ENCODE data around the gene SYT5.
A peak's percentile ranks its signal among the peaks of the same experiment; 100 is the strongest.
"Not testable (repeated sequence)": the region's sequence is repeated elsewhere in the genome, so short reads cannot be mapped to it uniquely, and the experiment has no call there.

The SYT5 gene

DNA sequence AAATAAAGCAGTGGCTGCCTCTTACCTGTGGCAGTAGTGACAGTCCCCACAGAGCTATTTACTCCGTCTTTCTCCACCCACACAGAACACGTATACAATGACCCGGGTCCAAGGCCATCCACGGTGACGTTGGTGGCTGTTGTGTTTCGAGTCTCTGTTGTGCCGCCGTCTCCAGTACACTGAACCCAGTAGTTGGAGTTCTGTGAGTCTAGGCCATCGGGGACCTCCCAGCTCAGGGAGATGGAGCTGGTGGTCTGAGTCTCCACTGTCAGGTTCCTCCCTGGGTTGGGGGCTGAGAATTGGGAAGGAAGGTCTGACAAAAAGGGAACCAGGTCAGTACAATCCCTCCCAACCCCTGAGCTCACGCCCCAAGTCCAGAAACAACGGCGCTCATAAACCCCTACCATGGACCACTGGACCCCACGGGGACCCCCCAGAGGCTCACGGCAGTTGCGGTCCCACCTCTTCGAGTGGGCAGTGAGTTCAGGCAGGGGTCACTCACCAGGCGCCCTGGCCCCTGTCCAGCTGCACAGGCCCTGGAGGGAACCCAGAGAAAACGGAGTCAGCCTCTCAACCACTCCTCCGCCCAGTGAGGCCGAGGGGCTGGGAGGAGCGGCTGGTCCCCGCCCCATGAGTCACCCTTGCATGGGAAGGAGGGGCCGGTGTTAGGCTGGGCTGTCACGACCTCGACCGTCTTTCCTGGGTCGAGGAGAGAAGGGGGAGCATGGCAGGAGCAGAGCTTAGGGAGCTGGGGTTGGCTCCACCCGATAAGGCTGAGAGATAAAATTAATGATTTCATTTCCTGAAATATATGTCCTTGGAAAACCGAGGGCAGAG, 26.8 kb upstream of the SYT5 start:
- DNase-seq = peak; percentile 76

DNA sequence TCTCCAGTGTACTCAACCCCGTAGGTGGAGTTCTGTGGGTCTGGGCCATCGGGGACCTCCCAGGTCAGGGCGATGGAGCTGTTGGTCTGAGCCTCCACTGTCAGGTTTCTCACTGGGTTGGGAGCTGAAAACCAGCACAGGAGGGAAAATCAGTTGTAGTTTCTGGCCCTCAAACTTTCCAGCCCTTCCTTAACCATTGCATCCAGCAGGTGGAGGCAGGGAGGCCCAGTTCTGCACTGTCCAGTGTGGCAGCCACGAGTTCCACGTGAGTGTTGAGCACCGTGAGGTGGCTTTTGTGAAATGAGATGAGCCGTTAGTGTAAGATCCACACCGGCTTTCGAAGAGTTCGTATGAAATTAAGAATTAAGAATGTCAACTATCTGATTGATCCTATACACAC, 22.1 kb upstream of the SYT5 start:
- DNase-seq = not testable (repeated sequence)

DNA sequence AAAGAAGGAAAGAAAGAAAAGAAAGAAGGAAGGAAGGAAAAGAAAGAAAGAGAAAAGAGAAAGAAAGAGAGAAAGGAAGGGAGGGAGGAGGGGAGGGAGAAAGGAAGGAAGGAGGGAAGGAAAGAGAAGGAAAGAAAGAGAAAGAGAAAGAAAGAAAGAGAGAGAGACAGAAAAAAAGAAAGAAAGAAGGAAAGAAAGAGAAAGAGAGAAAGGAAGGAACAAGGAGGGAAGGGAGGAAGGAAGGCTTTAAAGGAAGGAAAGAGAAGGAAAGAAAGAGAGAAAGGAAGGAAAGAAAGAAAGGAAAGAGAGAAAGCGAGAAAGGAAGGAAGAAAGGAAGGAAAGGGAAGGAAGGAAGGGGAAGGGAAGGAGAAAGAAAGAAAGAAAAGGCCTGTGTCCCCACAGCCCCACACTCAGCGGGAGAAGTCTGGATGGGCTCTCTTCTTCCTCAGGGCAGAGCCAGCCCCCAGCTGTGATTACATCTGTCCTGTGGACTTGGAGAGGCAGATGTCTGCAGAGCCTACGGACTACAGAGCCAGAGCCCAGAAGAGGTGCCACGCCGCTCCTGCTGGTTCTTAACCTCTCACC, 19.6 kb upstream of the SYT5 start:
- DNase-seq = no peak

DNA sequence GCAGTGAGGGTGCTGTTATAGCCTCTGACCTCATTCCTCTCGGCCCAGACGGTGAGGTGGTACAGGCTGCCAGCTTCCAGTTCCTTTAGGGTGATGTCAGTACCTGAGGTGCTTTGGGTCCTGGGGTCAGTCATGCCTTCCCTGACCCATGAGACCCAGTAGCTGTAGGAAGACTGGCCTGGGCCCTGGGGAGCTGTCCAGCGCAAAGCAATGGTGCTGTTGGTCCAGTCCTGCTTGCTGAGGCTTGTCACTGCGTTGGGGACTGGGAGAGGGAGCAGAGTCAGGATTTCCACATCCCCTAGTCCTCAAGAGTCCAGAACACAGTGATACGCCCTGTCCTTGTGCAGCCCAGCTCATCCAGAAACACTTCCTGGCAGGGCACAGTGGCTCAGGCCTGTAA, 18.6 kb upstream of the SYT5 start:
- DNase-seq = no peak

DNA sequence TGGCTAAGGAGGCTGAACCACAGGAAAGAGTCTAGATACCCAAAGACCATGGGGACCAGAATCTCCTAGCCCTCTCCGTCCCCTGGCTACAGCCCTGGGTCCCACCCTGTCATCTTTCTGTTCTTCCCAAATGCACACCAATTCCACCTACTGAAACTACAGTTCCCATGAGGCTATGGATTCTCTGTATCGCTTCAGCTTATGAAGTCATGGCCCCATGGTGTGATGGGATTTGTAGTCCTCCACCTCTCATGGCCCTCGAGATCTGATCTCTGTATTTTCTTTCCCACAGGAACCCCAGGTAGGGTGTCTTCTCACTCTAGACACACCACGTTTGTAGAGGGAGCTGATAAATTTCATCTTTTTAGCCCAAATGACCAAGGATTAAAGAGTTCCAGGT, 17.4 kb upstream of the SYT5 start:
- no peak for DNase-seq

DNA sequence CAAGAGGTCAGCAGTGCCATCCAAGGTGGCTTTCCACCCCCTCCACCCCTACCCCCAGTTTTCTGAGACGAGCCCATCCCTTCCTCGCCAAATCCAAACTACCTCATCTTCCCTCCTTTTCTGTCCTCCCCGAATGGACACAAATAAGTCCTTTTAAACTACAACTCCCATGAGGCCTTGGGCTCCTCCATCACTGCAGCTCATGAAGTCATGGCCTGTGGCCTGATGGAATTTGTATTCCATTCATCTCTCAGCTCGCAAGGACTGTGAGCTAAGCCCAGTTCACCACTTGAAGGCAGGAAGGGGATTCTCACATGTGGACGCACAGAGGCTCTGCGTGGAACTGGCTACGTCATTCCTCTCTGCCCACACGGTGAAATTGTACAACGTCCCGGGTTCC, 16.7 kb upstream of the SYT5 start:
- DNase-seq = no peak

DNA sequence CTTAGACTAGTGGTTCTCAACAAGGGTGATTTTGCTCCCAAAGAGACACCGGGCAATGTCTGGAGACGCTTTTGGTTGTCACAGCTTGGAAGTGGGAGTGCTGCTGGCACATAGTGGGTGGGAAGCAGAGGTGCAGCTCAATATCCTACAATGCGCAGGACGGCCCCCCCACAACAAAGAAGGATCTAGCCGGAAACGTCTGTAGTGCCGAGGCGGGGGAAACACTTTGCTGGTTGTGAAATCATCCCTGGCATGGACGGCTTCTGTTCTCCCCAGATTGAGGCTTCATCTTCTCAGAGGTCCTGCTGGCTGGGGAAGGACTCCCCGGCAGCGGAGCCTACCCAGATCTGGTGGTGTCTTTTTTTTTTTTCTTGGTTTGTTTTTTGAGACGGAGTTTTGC, 13.4 kb upstream of the SYT5 start:
- DNase-seq = no peak

DNA sequence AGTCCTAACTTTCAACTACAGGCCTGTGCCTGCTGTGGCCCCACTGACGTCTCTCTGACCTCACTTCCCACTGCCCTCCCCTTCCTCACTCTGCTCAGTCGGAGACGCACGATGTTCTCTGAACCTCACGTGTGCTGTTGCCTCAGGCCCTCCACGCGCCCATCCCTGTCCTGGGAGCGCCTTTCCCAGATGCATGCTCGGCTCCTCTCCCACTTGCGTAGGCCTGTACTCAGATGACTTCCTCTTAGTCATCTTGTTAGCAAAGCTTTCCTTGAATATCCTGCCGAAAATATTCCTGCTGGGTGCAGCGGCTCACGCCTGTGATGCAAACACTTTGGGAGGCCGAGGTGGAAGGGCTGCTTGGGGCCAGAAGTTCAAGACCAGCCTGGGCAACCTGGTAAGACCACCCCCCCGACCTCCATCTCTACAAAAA, 9.3 kb upstream of the SYT5 start:
- no peak for DNase-seq

DNA sequence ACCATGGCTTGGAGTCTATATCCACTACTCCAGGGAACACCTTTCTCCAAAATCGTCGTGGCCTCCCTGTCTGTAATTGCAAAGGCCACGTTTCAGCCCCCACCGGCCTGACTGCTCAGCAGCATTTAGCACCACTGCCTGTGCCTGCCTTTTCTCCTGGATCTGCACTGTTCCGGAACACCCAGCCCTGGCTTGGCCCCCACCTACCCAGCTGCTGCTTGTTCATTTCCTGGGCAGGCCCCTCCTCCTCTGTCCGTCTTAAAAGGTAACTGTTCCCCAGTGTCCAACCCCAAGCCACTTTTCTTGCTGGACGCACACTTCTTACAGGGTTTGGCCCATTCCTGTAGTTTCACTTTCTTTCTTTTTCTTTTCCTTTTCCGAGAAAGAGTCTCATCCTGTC, 8.5 kb upstream of the SYT5 start:
- no peak for DNase-seq

DNA sequence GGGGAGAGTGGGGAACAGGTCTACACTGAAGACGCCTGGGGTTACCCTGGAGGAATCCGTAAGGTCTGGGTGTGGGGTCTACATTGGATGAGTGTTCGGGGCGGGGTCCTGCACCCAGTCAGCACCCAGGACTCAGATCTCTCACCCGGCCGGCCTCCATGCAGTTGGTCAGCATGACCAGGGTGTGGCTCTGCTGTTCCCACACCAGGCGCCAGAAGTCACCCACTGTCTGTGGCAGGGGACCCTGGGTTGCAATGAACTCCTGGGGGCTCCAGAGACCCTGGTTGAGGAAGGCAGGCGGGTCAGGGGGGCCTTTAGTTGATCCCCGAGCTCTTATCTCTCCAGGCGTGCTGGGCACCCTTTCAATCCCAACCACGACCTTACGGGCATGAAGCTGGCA, 6.0 kb upstream of the SYT5 start:
- DNase-seq = no peak

DNA sequence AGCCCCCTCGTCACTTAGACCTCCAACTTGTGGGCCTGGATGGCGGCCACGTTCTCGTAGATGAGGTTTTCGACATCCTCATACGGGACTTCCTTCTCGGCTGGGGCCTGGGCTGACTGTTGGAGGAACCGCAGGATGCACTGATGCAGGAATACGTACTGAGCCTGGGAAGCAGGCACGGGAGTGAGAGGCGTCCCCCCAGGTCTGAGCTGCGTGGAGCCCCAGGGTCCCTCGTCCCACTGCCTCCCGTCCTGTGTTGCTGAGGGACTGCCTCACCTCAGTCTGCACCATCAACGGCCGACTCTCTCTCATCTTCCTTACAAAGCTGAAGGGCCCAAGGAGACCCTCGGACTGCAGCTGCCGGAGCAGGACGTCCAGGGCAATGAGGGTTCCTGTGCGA, 1.7 kb upstream of the SYT5 start:
- DNase-seq = no peak

DNA sequence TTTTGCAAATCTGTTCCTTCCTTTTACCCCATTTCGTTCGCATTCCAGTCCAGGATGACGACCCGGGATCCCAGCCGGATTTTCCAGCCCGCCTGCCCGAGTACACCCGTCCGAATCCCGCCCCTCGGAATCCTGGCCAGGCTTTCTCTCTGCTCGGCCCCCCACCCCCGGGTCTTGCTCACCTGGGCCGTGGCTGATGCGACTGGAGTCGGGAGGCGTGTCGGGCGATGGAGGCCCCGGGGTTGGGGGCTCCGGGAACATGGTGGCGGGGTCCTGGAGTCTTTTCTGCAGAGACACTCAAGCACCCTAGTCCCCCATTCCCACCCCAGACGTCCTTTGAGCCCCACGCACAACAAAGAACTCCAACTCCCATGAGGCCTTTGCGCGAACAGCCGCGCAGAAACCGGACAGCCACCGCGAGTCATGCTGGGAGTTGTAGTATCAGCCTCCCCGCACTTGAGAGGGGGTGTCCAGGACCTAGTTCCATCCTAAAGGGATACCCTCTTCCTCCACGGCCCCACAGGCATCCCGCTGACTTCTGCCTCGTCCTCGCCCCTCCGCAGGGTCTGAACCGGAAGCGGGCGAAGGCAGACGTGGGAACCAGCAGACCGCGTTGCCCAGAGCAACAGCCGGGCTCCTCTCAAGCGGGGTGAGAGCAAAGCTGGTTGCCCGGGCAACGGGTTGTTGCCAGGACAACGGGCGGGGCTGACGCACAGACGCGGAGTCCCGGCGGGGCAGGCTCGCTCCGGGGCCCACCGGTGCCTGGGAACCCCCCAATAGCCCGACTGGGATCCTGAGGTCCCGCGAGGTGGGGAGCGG, 1.1 kb downstream of the SYT5 start:
- peak; percentile 93 for DNase-seq

DNA sequence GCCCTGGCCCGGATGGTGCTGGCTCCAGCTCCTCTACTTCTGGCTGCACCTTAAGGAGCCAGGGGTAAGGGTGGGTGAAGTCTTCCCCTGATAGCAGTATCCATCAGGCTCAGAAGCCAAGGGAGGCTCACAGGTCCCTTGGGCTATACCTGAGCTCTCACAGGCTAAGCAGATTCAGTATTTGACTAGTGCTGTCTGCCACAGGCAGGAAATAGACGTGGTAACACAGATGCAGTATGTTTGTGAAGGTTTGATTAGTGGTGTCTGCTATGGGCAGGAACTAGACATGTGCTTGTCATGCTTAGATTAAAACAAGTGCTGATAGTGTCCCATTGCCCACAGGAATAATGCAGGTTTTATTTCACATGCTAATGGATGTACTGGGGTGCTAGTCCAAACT, 4.0 kb downstream of the SYT5 start:
- DNase-seq = no peak

DNA sequence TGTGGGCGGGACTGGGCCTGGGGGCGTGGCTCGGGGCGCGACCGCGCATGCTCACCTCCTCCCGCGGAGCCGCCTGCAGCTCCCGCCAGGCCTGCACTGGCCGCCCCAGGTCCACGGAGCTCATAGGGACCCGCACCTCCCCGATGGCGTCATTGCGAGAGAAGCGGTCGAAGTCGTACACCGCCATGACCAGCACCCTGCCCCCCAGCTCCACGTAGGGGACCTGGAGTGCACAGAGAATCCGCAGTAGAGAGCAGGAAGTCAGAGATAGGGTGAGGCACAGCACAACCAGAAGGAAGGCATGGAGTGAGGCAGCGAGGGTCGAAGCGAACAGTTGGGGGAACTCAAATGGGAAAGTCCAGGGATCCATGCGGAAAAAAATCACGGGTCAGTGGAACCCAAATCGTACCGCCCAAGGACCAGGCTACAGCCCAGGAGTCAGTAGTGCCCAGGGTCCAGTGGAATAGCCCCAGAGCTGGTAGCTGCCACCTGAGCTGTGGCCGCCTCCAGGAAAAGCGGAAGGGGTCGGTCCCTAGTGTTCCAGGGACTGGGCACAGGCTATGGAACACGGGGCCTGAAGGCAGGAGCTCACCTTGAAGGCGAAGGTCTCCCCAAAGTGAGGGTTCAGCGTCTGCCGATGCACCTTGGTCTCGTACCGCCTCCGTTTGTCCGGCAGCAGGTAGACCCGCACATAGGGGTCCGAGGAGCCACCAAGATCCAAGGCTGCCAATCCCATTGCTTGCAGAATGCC, 4.8 kb downstream of the SYT5 start:
- DNase-seq = no peak

DNA sequence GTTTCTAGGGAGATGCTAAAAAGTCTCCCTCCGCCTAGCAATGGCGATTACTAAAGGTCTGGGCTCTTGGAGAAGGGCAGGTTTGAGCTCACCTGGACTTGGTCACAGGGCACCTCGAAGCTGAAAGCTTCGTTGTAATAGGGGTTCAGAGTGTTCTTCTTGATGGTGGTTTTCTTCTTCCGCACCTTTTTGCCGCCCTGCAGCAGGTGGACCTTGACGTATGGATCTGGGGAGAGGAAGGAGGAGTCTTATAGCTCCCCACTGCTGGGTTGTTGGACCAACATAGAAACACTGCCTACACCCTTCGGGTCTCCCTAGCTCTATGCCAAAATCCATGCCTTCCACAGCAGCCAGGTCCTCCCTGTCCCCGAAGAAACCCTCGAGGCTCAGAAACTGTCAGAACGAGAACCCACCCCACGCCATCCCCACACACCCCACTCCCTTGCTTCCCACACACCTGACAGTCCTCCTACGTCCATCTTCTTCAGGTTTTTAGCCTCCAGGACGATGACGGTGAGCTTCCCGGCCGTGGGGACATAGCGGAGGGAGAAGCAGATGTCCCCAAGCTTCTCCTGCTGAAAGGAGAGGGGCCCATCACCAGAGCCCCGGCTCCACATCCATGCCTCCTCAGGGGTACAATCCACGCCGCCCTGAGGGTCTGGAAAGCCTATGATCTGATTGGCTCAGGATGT, 5.5 kb downstream of the SYT5 start:
- DNase-seq = no peak

DNA sequence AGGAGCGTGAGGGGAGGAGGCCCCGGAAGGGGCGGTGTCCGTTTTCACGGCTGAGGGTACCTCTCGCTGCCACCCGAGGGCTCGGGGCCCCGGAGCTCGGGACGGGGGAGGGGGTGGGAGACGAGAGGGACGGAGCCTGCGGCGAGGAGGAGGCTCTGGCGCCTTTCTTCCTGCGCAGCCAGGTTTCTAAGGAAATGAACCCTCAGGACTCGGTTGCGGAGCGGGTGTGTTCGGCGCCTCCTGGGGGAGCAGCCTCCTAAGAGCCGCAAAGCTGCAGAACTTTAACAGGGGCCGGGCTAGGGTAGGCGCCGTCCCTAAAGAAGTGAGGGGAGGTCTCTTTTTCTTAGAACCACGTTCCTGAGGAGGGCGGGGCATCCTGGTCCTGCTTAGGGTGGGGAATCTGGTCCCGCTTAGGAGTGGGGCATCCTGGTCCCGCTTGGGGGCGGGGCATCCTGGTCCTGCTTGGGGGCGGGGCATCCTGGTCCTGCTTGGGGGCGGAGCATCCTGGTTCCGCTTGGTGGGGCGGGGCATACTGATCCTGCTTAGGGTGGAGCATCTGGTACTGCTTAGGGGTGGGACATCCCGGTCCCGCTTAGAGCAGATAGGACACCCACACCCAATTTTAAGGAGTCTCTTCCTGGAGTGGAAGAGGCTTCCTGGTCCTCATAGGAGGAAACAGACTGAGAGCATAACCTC, 6.2 kb downstream of the SYT5 start:
- DNase-seq = peak; percentile 71

DNA sequence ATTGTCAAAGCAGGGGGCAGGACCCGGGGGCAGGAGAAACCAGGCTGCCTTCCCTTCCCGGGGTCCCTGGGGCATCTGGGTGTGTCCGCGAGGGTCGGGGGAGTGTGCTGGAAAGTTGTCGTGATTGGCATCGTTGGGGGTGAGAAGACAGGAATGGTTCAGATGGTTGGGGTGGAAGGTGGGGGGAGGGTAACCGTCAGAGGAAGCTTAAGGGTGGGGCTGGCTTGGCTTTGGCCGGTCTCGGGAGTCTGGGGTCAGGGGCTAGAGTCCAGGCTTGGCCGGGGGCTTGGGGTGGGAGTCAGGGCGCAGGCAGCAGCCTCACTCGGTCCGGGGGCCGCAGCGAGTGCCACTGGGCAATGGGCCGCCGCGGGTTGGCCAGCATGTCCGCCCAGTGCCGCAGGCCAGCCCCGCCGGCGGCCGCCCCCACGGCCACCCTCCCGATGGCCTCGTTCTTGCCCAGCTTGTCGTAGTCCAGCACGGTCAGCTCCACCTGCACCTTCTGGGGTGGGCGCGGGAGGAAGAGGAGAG, 6.8 kb downstream of the SYT5 start:
- no peak for DNase-seq

DNA sequence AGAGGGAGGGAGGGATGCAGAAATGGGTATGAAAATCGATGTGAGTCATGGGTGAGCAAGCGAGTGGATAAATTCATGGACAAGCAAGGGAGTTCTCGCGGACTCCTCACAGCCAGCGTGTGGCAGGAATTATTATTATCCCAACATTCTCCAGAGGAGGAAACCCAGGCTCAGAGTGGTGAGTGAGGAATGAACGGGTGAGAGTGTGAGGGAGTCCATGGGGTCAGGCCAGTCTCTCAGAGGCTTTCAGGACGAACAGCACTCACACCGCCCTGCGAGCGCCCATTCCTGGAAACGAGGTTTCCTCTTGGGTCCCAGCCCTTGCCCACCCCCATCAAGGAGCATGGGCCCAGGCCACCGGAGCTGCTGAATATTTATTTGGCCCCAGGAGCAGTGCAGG, 7.3 kb downstream of the SYT5 start:
- DNase-seq = no peak

DNA sequence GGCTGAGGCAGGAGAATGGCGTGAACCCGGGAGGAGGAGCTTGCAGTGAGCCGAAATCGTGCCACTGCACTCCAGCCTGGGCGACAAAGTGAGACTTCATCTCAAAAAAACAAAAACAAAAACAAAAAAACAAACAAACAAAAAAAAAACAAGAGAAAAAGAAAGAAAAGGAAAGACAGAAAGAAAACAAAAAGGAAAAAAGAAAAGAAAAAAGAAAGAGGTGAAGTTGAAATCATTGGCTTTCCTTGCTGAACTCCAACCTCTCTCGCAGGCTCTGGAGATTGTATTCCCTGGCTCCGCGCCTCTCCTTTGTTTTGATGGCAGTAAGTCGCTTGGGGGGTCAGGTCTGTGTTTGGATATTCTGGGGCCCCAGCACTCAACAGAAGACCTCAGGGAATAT, 7.8 kb downstream of the SYT5 start:
- DNase-seq = not testable (repeated sequence)

DNA sequence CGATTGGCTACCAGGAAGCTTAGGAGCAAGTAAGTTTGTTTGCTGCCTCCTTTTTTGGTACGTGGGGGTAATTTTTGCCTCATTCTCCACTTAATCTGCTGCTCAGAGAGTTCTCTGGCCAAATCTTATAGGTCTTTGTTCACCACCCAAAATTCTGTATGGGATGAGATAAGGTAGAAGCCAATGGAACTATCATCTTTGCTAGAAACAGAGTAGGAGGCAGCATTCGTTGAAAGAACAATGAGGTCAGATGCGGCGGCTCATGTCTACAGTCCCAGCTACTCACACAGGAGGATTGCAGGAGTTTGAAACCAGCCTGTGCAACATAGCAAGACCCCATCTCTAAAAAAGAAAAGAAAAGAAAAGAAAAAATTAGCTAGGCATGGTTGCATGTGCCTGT, 8.6 kb downstream of the SYT5 start:
- DNase-seq = no peak

DNA sequence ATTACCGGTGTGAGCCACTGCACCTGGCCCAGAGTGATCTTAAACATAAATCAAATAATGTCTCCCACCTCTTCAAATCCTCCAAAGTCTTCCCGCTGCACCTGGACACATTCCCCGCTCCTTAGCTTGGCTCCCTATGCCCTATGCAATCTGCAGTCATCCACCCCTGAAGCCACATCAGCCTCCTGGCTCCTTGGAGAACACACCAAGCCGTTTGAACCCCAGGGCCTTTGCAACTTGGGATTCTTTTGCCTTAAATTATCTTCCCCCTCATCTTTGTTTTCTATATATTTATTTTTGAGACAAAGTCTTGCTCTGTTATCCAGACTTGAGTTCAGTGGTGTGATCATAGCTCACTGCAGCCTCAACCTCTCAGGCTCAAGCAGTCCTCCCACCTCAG, 11.0 kb downstream of the SYT5 start:
- no peak for DNase-seq
